Adrenal gland (tissue), 5 donors: ENCODE data around the gene CAPN2.

Experiments
- POLR2A ChIP-seq, 2 donors: fragments of 450-650 bp; IDR thresholded peaks; one replicate each; pipeline ENCODE4 v1.6.1; 2017; ENCODE audit warnings: antibody characterized with exemption in 2 of 2, mild to moderate bottlenecking in 2 of 2, moderate library complexity in 1 of 2
- TF ChIP-seq, protein P1 (sequence below), 6 experiments: fragments of 450-650 bp in 4 of 6; fragments of 200-600 bp in 2 of 6; sonication (generic) in 1 of 6; IDR thresholded peaks; 1 replicate in 5 of 6; 2 replicates in 1 of 6; pipeline versions ENCODE4 v1.5.1 to v1.8.0; 2016 to 2021; ENCODE audit warnings: antibody characterized with exemption in 6 of 6, mild to moderate bottlenecking in 2 of 6, moderate library complexity in 1 of 6
- donor health status: DM: no; HTN: no; CAD: no.

DNA sequence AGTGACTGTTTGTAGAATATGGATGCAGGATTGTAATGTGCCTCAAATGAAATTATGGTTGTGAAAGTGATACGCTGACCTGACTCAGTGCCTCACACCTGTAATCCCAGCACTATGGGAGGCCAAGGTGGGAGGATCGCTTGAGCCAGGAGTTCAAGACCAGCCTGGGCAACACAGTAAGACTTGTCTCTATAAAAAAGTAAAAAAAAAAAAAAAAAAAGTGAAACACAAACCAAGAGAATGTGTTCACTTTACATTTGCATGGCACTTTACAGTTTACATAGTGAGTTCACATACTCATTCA, 2.0 kb downstream of the CAPN2 start:
- TF ChIP-seq, protein P1, sequence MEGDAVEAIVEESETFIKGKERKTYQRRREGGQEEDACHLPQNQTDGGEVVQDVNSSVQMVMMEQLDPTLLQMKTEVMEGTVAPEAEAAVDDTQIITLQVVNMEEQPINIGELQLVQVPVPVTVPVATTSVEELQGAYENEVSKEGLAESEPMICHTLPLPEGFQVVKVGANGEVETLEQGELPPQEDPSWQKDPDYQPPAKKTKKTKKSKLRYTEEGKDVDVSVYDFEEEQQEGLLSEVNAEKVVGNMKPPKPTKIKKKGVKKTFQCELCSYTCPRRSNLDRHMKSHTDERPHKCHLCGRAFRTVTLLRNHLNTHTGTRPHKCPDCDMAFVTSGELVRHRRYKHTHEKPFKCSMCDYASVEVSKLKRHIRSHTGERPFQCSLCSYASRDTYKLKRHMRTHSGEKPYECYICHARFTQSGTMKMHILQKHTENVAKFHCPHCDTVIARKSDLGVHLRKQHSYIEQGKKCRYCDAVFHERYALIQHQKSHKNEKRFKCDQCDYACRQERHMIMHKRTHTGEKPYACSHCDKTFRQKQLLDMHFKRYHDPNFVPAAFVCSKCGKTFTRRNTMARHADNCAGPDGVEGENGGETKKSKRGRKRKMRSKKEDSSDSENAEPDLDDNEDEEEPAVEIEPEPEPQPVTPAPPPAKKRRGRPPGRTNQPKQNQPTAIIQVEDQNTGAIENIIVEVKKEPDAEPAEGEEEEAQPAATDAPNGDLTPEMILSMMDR (IDR thresholded peaks at IDR 0.05): no peak
- no peak for TF ChIP-seq POLR2A (IDR thresholded peaks at IDR 0.05)
